H1 (cell line): ENCODE results near the gene NT5C1B.

Experiments used
- CEBPB ChIP-seq: IDR thresholded peaks from 2 replicates; pipeline ENCODE4 v1.6.1; 2012; ENCODE audit warnings: low read depth, low read length
- CTCF ChIP-seq, 3 experiments: IDR thresholded peaks; 1 replicate in 2 of 3; 2 replicates in 1 of 3; pipeline versions ENCODE4 v1.5.1 to v1.6.1; 2011; ENCODE audit warnings: low read length in 3 of 3, mild to moderate bottlenecking in 3 of 3, inconsistent platforms in 2 of 3, low read depth in 1 of 3, moderate library complexity in 1 of 3; ENCODE audit not compliant: insufficient read depth in 1 of 3; ENCODE audit errors: control extremely low read depth in 1 of 3
- EZH2 ChIP-seq: fragments of 200-600 bp; sonication (generic); IDR thresholded peaks from 2 replicates; pipeline ENCODE4 v1.7.1; 2012; ENCODE audit warnings: low read depth, mild to moderate bottlenecking, moderate library complexity, low read length, inconsistent platforms; ENCODE audit not compliant: severe bottlenecking

DNA sequence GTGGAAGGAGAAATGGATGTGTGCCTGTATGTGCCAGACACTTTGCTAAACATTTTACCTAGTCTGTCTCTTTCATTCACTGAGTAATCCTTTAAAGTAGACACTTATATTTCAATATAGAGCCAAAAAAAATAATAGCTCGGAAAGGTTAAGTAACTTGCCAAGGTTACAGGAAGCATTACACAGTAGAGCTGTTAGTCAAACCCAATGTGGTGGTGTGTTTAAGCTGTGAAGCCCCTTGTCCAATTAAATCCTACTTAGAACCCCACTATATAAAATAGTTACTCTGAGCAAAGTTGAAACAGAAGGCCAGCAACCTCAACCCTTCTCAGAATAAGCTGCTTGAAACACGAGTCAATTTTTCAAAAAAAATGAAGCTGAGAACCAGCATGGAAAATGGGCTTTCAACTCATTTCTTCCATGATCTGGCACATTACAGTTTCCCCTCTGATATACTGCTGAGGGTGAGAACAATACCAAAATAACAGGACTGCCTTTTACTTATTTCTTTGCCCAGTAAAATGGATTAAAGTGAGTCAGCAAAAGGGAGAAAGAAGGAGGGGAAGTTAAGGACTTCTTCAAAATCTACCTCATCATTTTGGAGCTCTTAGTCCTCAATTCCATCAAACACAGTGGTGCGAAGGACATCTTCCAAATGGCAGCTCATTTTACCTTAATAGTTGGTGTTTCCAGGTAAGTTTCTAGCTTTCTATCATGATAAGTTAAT is 36.9 kb downstream of the NT5C1B start:
- TF ChIP-seq CEBPB (no peak), CTCF (IDR thresholded peaks at IDR 0.05; ENCODE audit: control extremely low read depth in 1 of 3, insufficient read depth in 1 of 3, low read depth in 1 of 3, low read length in 3 of 3) (no peak), EZH2 (no peak)
